ENCODE measurements around the gene PPP4R3A. TPM values are rescaled to one million over a fixed set of nuclear protein-coding genes. Genes with fewer than 3 reads are reported as not detected.

PPP4R3A gene
- total and polyA plus RNA-seq, 2 of the 4 experiments (the other 2 are of a cell fraction): 28.2 to 28.9 TPM

DNA sequence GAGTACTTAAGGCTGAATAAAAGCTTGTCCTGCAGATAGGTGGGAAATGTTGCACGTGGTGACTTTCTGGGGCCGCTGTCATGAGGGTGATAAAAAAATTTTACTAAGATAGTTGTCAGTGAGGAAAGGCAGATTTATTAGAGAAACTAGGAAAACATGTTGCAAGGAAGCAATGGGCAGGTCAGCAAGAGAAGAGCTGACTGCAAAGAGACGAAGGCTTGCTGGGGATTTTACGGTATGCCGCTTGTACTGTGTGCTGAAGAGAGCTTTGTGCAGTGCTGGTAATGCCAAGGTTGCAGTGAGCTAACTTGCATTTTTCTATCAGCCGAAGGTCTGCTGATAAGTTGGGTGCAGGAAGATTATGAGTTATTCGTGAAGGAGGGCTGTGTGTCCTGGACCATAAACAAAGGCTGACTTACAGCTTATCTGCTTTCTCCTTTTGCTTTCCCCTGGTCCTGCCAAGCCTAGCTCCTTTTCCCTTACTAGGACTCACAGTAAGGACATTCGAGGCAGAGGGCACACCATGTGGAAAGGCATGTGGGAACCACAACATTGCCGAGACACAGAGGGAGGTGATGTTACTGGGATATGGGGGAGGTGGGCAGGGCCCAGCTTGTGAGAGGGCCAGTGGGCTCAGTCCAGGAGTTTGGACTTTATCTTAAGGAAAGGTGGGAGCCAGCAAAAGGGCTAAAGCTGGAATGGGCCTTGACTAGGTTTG lies 85.1 kb downstream of the PPP4R3A start:
- no peak overlapping the region for H2AK9ac ChIP-seq (replicated peaks; ENCODE audit: low read depth, low read length, poor library complexity)
- H3K4me1 ChIP-seq (ENCODE audit: control insufficient read depth, insufficient read depth, low read length): no peaks in the 10 kb centered on the region
- no peak overlapping the region for H2AFZ ChIP-seq (replicated peaks; ENCODE audit: low read length, poor library complexity)
- BruUV-seq (replicated peaks): no TSS peak
- ATAC-seq (ENCODE audit: low read depth) (no peak), DNase-seq (no peak)
- no peak overlapping the region for H2BK20ac ChIP-seq (ENCODE audit: low read depth, low read length)
- ChIA-PET POLR2A (ENCODE audit: unreplicated experiment) (no interaction called here), CTCF (no interaction called here)
- no peak overlapping the region for H2AK5ac ChIP-seq (ENCODE audit: low read depth, low read length)
- no peak overlapping the region for H4K5ac ChIP-seq (ENCODE audit: low read depth, low read length)
- no peak overlapping the region for H4K91ac ChIP-seq (ENCODE audit: insufficient read depth, low read depth, low read length)
- no peak overlapping the region for H3K4ac ChIP-seq (ENCODE audit: low read depth, low read length)
- dilution Hi-C loops (cut with HindIII; ENCODE audit: low sequenced_read_pairs, unreplicated experiment) (no loop called here), in situ Hi-C loops (cut with MboI; ENCODE audit: low sequenced_read_pairs) (loop anchor here (10.0 kb wide), 1 partner anchor 100 kb away; no protein-coding TSS in a partner anchor), intact Hi-C loops (cut with micrococcal nuclease) (no loop called here)
- no peak overlapping the region for H2BK15ac ChIP-seq (ENCODE audit: low read depth, low read length)
- WGBS, 2 experiments (ENCODE audit: extremely low coverage in 2 of 2, insufficient read length in 1 of 2): 78% methylated on average over 5 of the region's 9 CpGs; no CpG with 5 or more reads in 1 of the 2 experiments
- no peaks in the 10 kb centered on the region for H3K79me1 ChIP-seq (ENCODE audit: low read depth in 1 of 2, low read length in 2 of 2)
- TF ChIP-seq, protein P1, sequence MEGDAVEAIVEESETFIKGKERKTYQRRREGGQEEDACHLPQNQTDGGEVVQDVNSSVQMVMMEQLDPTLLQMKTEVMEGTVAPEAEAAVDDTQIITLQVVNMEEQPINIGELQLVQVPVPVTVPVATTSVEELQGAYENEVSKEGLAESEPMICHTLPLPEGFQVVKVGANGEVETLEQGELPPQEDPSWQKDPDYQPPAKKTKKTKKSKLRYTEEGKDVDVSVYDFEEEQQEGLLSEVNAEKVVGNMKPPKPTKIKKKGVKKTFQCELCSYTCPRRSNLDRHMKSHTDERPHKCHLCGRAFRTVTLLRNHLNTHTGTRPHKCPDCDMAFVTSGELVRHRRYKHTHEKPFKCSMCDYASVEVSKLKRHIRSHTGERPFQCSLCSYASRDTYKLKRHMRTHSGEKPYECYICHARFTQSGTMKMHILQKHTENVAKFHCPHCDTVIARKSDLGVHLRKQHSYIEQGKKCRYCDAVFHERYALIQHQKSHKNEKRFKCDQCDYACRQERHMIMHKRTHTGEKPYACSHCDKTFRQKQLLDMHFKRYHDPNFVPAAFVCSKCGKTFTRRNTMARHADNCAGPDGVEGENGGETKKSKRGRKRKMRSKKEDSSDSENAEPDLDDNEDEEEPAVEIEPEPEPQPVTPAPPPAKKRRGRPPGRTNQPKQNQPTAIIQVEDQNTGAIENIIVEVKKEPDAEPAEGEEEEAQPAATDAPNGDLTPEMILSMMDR (conservative IDR thresholded peaks at IDR 0.05; ENCODE audit: low read depth, low read length): no peak
- TF ChIP-seq SMC3 (IDR thresholded peaks at IDR 0.05; ENCODE audit: low read depth, low read length): no peak
- no peak for TF ChIP-seq RFX5 (IDR thresholded peaks at IDR 0.05; ENCODE audit: low read depth, low read length)
- no peak for TF ChIP-seq MXI1 (IDR thresholded peaks at IDR 0.05; ENCODE audit: borderline replicate concordance, low read depth, low read length)
- TF ChIP-seq, protein P2, sequence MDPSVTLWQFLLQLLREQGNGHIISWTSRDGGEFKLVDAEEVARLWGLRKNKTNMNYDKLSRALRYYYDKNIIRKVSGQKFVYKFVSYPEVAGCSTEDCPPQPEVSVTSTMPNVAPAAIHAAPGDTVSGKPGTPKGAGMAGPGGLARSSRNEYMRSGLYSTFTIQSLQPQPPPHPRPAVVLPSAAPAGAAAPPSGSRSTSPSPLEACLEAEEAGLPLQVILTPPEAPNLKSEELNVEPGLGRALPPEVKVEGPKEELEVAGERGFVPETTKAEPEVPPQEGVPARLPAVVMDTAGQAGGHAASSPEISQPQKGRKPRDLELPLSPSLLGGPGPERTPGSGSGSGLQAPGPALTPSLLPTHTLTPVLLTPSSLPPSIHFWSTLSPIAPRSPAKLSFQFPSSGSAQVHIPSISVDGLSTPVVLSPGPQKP (IDR thresholded peaks at IDR 0.05; ENCODE audit: borderline replicate concordance, low read depth, low read length): no peak
- TF ChIP-seq CEBPB (IDR thresholded peaks at IDR 0.05; ENCODE audit: low read depth, low read length): no peak
- TF ChIP-seq, protein P3, sequence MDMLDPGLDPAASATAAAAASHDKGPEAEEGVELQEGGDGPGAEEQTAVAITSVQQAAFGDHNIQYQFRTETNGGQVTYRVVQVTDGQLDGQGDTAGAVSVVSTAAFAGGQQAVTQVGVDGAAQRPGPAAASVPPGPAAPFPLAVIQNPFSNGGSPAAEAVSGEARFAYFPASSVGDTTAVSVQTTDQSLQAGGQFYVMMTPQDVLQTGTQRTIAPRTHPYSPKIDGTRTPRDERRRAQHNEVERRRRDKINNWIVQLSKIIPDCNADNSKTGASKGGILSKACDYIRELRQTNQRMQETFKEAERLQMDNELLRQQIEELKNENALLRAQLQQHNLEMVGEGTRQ (IDR thresholded peaks at IDR 0.05; ENCODE audit: low read depth, low read length): no peak
- TF ChIP-seq MAFK (IDR thresholded peaks at IDR 0.05; ENCODE audit: low read depth, low read length): no peak
- TF ChIP-seq POLR2A (IDR thresholded peaks at IDR 0.05; ENCODE audit: low read depth, low read length): no peak
- no peak for TF ChIP-seq RCOR1 (IDR thresholded peaks at IDR 0.05; ENCODE audit: insufficient replicate concordance, low read length)
- TF ChIP-seq FOS (IDR thresholded peaks at IDR 0.05; ENCODE audit: low read depth, low read length): no peak
- TF ChIP-seq BHLHE40 (IDR thresholded peaks at IDR 0.05; ENCODE audit: low read depth, low read length): no peak
- TF ChIP-seq RAD21 (IDR thresholded peaks at IDR 0.05; ENCODE audit: low read length): no peak
- no peak for TF ChIP-seq NFE2L2 (IDR thresholded peaks at IDR 0.05; ENCODE audit: low read depth, low read length)
- TF ChIP-seq MAZ (IDR thresholded peaks at IDR 0.05; ENCODE audit: borderline replicate concordance, low read depth, low read length): no peak
- TF ChIP-seq CHD1 (IDR thresholded peaks at IDR 0.05; ENCODE audit: low read depth, low read length): no peak
- H3K27me3 ChIP-seq (ENCODE audit: control insufficient read depth, insufficient read depth, low read length): peaks cover 2% of the 10 kb centered on the region
- H3K4me3 ChIP-seq (ENCODE audit: insufficient read depth, low read depth, low read length): no peak overlapping the region
- no peaks in the 10 kb centered on the region for H3K36me3 ChIP-seq (ENCODE audit: control insufficient read depth, insufficient read depth, low read length)
- H3K9me3 ChIP-seq (ENCODE audit: control insufficient read depth, insufficient read depth, low read length): no peaks in the 10 kb centered on the region
- no peak overlapping the region for H4K8ac ChIP-seq (ENCODE audit: low read depth in 2 of 2, low read length in 2 of 2)
- no peak overlapping the region for H3K23ac ChIP-seq (ENCODE audit: low read depth, low read length)
- no peak overlapping the region for H2BK5ac ChIP-seq (ENCODE audit: low read depth, low read length, poor library complexity, severe bottlenecking)
- no peak overlapping the region for H3K18ac ChIP-seq (ENCODE audit: low read depth, low read length)
- no peak overlapping the region for H3K27ac ChIP-seq (ENCODE audit: insufficient read depth, low read length)
- H4K20me1 ChIP-seq (ENCODE audit: insufficient read depth, low read length): no peaks in the 10 kb centered on the region
- H2BK120ac ChIP-seq (ENCODE audit: low read depth, low read length): no peak overlapping the region
- no peak overlapping the region for H3K4me2 ChIP-seq (ENCODE audit: low read depth, low read length)
- no peak overlapping the region for H3K14ac ChIP-seq (replicated peaks; ENCODE audit: low read depth, low read length)
- no peak overlapping the region for H3K56ac ChIP-seq (ENCODE audit: extremely low read depth, insufficient read depth, low read length)
- H3K9me1 ChIP-seq (ENCODE audit: insufficient read depth, low read length): no peaks in the 10 kb centered on the region
- no peak overlapping the region for H3K9ac ChIP-seq (ENCODE audit: low read depth, low read length)

All from IMR-90 (cell line).